Stimulated activated CD4-positive, alpha-beta T cell treated with anti-CD3 and anti-CD28 coated beads, Interleukin-15, amount 100 ng/mL, for 48 hours (primary cell): ENCODE data around the gene MS4A4E.
"Not testable (repeated sequence)": the region's sequence is repeated elsewhere in the genome, so short reads cannot be mapped to it uniquely, and the experiment has no call there.

Experiments
- DNase-seq, 2 donors: peaks; one replicate each; pipeline ENCODE4 v3.0.0-alpha.2; 2020; ENCODE audit warnings: low read depth in 2 of 2

Gene MS4A4E

GRCh38 chr11:60221692-60222091 is 21.2 kb downstream of the MS4A4E start:
- DNase-seq = no peak

DNA sequence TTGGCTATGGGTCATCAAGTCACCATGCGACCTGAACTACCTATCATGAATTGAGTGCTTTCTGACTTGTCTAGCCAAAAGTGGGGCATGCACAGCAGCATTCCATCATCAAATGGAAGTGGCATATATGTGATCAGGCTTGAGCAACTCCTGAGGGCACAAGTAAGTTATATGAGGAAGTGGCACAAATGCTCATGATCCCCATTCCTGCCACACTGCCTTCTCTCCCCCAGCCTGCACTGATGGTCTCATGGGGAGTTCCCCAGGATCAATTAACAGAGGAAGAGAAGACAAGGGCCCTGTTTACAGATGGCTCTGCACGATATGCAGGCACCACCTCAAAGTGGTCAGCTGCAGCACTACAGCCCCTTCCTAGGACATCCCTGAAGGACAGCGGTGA is 21.8 kb downstream of the MS4A4E start:
- no peak for DNase-seq

GRCh38 chr11:60214386-60214785 is 28.6 kb downstream of the MS4A4E start:
- DNase-seq = no peak

- no peak for DNase-seq
Measured at GRCh38 chr11:60211206-60211605, 31.7 kb downstream of the MS4A4E start.

GRCh38 chr11:60209977-60210376 is 33.0 kb downstream of the MS4A4E start:
- no peak for DNase-seq

- DNase-seq = no peak
Measured at GRCh38 chr11:60208951-60209350, 34.0 kb downstream of the MS4A4E start.

DNA sequence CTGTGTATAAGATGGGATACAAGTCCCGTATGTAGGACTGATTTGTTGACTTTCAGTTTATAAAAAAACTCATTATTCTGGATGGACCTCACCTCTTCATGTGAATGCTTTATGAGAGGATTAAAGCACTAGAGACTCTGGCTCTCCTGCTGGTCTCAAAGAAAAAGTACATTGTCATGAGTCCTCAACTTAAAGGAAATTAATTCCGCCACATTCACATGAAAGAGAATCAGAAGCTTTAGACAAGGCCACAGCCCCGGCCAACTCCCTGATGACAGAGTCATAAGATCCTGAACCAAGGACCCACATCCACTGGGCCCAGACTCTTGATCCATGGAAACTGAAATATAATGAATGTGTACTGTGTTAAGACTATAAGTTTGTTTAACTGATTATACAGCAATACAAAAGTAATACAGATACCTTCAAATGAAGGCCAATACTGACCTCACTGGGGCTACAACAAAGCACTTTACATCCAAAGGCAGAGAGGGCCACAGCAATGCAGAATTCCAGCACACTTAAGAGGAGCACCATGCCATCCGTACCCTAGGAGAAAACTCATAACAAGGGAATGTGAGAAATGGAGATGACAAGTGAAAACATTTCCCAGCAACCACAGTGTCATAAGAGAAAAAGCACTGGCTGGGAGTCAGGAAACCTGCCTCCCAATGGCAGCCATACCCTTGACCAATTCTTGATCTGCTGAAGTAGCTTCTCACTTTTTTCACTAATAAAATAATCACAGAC is 34.6 kb downstream of the MS4A4E start:
- no peak for DNase-seq

DNA sequence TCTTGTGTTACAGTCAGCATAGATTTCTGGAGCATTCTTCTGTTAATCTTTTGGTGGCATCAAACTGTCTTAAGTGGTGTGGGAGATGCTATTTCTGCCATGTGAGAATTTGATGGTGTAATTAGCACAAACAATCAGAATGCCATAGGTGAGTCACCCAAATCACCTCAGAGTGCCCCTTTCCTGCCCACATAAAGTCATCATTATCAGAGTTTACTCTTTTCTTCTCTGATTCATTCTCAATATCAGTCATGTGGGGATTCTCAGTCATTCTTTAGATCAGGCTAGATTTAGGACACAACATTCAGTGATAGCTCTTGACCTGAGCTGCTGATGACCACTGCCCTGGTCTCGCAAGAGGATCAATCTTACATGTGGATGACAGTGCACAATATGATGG is 36.3 kb downstream of the MS4A4E start:
- DNase-seq = no peak

GRCh38 chr11:60204922-60205321 is 38.0 kb downstream of the MS4A4E start:
- DNase-seq = no peak

GRCh38 chr11:60201334-60201733 is 41.6 kb downstream of the MS4A4E start:
- DNase-seq = not testable (repeated sequence)

GRCh38 chr11:60197442-60197841 is 45.5 kb downstream of the MS4A4E start:
- no peak for DNase-seq

DNA sequence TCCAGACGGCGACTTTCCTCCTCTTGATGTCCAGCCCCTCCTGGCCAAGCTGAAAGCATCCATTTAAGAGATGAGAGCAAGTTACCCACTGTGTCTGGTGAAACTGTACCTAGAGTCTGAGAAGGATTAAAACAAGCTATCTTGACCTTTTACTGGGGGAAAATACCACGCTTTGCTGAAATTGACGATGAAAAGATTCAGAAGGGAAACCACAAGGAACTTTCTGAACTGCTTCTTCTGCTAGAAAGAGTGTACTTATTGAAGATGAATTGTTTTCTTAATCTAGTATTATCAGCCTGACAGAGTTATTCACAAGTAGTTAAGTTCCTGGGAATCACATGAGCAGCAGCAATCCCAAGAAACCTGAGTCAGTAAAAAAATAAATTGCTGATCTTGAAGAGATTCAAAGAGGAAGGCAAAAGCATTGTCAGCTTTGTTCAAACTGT is 47.0 kb downstream of the MS4A4E start:
- DNase-seq = no peak

- no peak for DNase-seq
Measured at GRCh38 chr11:60194511-60194910, 48.4 kb downstream of the MS4A4E start.

DNA sequence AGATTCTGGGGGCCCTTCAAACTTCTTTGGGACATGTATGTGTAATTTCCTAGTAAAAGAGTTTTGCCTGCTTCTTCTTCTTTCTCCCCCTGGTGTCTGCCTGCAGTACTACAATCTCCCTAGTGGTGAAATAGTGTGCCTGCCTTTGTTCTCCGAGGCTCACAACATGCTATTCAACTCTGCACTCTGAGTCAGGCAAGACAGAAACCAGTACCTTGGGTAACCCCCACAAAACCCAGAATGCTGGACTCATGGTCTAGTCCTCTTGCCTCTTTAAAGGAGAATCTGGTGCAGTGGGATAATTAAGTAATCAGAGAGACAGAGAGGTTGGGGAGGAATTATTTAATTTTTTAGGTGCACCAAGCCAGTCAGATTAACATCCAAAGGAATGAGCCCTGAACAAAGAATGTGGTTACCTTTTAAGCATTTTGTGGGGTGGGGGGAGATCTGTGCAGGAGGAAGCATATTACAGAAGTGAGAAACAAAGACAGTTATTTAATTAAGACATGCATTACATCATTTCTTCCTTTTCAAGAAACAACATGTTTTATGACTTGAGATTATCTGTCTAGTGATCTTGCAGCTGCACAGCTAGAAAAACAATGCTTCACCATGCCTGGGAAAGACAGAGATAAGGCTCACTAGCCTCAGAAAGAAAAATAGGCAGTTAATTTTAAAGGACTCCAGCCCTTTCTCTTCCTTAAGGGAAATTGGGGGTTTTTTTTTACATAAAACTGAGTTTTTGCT is 49.1 kb downstream of the MS4A4E start:
- peak; percentile 34 to 67 for DNase-seq

DNA sequence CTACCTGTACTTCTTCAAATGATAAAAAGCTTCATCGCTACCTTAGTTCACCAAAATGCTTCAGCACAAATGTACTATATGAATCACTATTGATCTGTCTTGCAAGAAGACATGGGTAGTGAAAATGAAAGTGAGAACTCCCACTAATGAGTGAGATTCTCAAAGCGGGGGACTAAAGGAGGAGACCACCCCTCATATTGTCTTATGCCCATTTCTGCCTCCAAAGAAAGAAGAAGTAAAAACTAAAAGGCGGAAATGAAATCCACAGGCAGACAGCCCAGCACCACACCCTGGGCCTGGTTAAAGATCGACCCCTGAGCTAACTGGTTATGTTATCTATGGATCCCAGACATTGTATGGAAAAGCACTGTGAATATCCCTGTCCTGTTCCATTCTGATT is 50.4 kb downstream of the MS4A4E start:
- not testable (repeated sequence) for DNase-seq

- not testable (repeated sequence) for DNase-seq
Measured at GRCh38 chr11:60188481-60188880, 54.5 kb downstream of the MS4A4E start.

DNA sequence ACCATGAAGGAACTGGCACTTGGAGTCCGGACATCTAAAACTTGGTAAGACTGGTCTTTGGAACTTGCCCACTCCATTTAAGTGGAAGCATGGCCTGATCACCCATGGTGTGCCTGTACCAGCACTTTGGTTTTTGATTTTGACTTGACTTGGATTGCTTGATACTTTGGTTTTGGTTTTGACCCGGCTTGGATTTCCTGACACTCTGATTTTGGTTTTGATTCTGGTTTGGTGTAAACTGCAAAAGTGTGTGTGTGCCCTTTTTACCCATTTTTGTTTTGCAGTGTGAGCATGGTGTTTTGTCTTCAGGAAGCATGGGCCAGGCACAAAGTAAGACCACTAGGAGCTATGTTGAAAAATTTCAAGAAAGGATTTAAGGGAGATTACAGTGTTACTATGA is 56.8 kb downstream of the MS4A4E start:
- not testable (repeated sequence) for DNase-seq

DNA sequence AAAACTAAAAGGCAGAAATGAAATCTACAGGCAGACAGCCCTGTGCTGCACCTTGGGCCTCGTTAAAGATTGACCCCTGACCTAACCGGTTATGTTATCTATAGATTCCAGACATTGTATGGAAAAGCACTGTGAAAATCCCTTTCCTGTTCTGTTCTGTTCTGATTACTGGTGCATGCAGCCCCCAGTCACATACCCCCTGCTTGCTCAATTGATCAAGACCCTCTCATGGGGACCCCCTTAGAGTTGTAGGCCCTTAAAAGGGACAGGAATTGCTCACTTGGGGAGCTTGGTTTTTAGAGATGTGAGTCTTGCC is 57.5 kb downstream of the MS4A4E start:
- DNase-seq = not testable (repeated sequence)

DNA sequence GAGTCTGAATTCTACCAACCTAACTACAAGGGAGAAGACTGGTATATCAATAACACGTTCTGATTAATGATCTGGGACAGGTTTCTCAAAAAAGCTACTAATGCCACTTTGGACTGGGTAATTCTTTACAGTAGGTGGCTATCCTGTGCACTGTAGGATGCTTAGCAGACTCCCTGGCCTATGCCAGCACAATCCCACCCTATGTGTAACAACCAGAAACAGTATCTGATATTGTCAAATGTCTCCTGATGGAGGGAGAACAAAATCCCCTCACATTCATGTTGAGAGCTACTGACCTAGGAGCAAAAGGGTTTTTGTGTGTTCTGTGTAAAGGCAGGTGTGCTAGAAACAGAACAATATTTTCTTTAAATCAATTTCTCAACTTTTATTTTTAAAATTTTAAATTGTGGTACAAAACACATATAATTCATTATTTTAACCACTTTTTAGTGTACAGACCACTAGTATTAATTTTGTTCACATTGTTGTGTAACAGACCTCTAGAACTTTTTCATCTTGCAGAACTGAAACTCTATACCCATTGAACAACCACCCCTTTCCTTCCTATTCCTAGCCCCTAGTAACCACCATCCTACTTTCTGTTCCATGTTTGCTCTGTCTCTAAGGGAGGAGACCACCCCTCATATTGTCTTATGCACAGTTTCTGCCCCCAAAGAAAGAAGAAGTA is 58.0 kb downstream of the MS4A4E start:
- DNase-seq = no peak

GRCh38 chr11:60183591-60184205 is 59.2 kb downstream of the MS4A4E start:
- DNase-seq = no peak

DNA sequence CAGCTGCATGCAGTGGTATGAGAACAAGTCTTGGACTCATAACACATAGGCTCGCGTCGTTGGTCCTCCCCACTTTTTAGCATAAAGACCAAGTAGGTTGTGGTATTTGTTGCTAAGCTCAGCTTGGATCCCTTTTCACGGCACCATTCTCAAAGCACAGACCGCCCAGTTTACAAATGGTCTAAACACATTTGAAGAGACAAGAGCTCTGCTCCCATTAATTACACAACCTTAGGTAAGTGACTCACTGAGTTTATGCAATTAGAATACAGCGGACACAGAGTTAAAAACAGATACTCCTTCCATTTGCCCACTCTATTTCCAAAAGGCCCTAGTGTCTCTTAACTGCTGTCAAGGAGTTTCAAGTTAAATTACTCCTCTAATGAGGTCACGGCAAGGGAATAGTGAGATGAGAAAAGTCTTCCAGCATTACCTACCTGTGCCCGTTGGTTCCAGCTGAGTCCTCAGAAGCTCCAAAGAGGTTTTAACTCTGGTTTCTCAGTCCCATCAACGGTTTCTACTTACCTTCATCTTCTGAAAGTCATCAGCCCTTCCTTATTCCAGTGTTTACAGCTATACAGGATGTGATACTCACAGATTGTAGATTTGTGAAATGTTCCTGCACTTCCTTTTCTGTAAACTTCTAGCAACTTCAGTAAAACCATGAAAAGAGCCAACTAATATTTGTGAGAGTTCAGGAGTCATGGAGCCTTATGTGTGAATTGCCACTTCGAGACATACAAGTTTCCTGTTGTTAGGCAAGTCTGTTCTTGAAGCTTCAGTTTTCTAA is 60.2 kb downstream of the MS4A4E start, which contains the start of gene MS4A6A:
Gene MS4A6A (minus strand): TSS at position 543 of the 790 bp plus-strand sequence. CDS start 1,356 bp downstream, outside the sequence.
- DNase-seq = no peak
